WTC11 (cell line): ENCODE data around the gene PARK7.

Experiments
- CTCF ChIP-seq: fragments of 200-600 bp; IDR thresholded peaks from 2 replicates; pipeline ENCODE4 v1.8.0; 2022; ENCODE audit warnings: antibody characterized with exemption
- E2F1 ChIP-seq: sonication (generic); formaldehyde crosslinking; IDR thresholded peaks from 2 replicates; pipeline ENCODE4 v1.8.0; 2022; ENCODE audit warnings: mild to moderate bottlenecking, missing genetic modification reagents
- ELF4 ChIP-seq: sonication (generic); formaldehyde crosslinking; IDR thresholded peaks from 2 replicates; pipeline ENCODE4 v1.8.1; 2022; ENCODE audit warnings: low read depth, mild to moderate bottlenecking, moderate library complexity, missing genetic modification reagents
- IRF1 ChIP-seq: sonication (generic); formaldehyde crosslinking; IDR thresholded peaks from 2 replicates; pipeline ENCODE4 v1.8.0; 2023; ENCODE audit warnings: missing genetic modification reagents
- MAX ChIP-seq: sonication (generic); formaldehyde crosslinking; IDR thresholded peaks from 2 replicates; pipeline ENCODE4 v1.8.0; 2022; ENCODE audit warnings: mild to moderate bottlenecking, missing genetic modification reagents
- SP1 ChIP-seq: sonication (generic); formaldehyde crosslinking; conservative IDR thresholded peaks from 2 replicates; pipeline ENCODE4 v1.8.1; 2022; ENCODE audit warnings: missing genetic modification reagents
- STAT6 ChIP-seq: sonication (generic); formaldehyde crosslinking; conservative IDR thresholded peaks from 2 replicates; pipeline ENCODE4 v1.8.1; 2023; ENCODE audit warnings: mild to moderate bottlenecking, low read depth, missing genetic modification reagents, moderate library complexity
- USF2 ChIP-seq: sonication (generic); formaldehyde crosslinking; IDR thresholded peaks from 2 replicates; pipeline ENCODE4 v1.8.1; 2023; ENCODE audit warnings: mild to moderate bottlenecking, missing genetic modification reagents, moderate library complexity
- ZNF232 ChIP-seq: sonication (generic); formaldehyde crosslinking; IDR thresholded peaks from 2 replicates; pipeline ENCODE4 v1.8.0; 2022; ENCODE audit warnings: mild to moderate bottlenecking, missing genetic modification reagents

- TF ChIP-seq ZNF232 (CRISPR knock-in tag) (no peak), IRF1 (CRISPR knock-in tag) (no peak), E2F1 (CRISPR knock-in tag) (no peak), CTCF (no peak), ELF4 (CRISPR knock-in tag) (no peak), STAT6 (CRISPR knock-in tag) (no peak), MAX (CRISPR knock-in tag) (no peak), SP1 (CRISPR knock-in tag) (no peak), USF2 (CRISPR knock-in tag) (no peak)
Measured at GRCh38 chr1:7915826-7916500, 45.5 kb upstream of the PARK7 start.
